ENCODE results near the gene LRRC32. TPM values are rescaled to one million over a fixed set of nuclear protein-coding genes. Genes with fewer than 3 reads are reported as not detected.

The LRRC32 gene
- total RNA-seq, 1 experiment from 2014 or later, result 0.46 TPM

GRCh38 chr11:76655501-76656049, 15.0 kb downstream of the LRRC32 start:
- no peak overlapping the region for H3K4ac ChIP-seq (ENCODE audit: low read depth, low read length)
- Mint-ChIP-seq H3K4me3 (no peak overlapping the region), H3K9me3 (no peaks in the 10 kb centered on the region), H3K27me3 (ENCODE audit: low read depth) (peaks cover 2% of the 10 kb centered on the region), H3K4me1 (peaks cover 11 to 29% of the 10 kb centered on the region in 2 experiments), H3K36me3 (ENCODE audit: insufficient read depth in 1 of 3, low read depth in 3 of 3) (no peaks in the 10 kb centered on the region), H3K27ac (peak overlapping the region in 1 of 3 experiments; percentile 62; a peak in 1 of 7 replicates)
- no peak overlapping the region for H2BK5ac ChIP-seq (ENCODE audit: insufficient read length, low read length)
- H3K9ac ChIP-seq (ENCODE audit: extremely low read depth, insufficient read length, low read length), result no peak overlapping the region
- no peaks in the 10 kb centered on the region for H3K9me3 ChIP-seq (ENCODE audit: control insufficient read depth, low read depth, low read length)
- H2AFZ ChIP-seq (ENCODE audit: low read length), result no peak overlapping the region
- no peak overlapping the region; the same call in 1 of the 2 replicates for H2BK15ac ChIP-seq (ENCODE audit: low read depth, low read length)
- no peak overlapping the region for H2BK120ac ChIP-seq (ENCODE audit: low read depth, low read length, poor library complexity, severe bottlenecking)
- H4K8ac ChIP-seq (replicated peaks; ENCODE audit: insufficient read length, low read depth, low read length), result no peak overlapping the region
- H3K79me1 ChIP-seq (ENCODE audit: insufficient read depth, low read depth, low read length, poor library complexity, severe bottlenecking), result no peaks in the 10 kb centered on the region
- H3K4me2 ChIP-seq (ENCODE audit: insufficient read depth, insufficient read length, low read length), result no peak overlapping the region
- H4K91ac ChIP-seq (ENCODE audit: insufficient read length, low read depth, low read length), result no peak overlapping the region
- H3K14ac ChIP-seq (ENCODE audit: insufficient read depth, low read length), result no peak overlapping the region
- no peak overlapping the region for H3T11ph ChIP-seq (ENCODE audit: low read length)
- no peaks in the 10 kb centered on the region for H3K27me3 ChIP-seq (ENCODE audit: insufficient read depth, low read length)
- no peaks in the 10 kb centered on the region for H3K79me2 ChIP-seq (ENCODE audit: insufficient read depth, low read length)
- H3K23ac ChIP-seq (ENCODE audit: insufficient read length, low read depth, low read length), result no peak overlapping the region
- no peaks in the 10 kb centered on the region for H3K23me2 ChIP-seq (ENCODE audit: insufficient read length, low read depth, low read length, poor library complexity, severe bottlenecking)
- no peak for TF ChIP-seq CTCF (conservative IDR thresholded peaks at IDR 0.05)
- H2BK20ac ChIP-seq (ENCODE audit: low read depth, low read length, poor library complexity, severe bottlenecking), result no peak overlapping the region
- H3K56ac ChIP-seq (ENCODE audit: insufficient read length, low read depth, low read length), result no peak overlapping the region
- H4K20me1 ChIP-seq (ENCODE audit: control insufficient read depth, insufficient read depth, insufficient read length), result no peaks in the 10 kb centered on the region
- no peak overlapping the region for H4K5ac ChIP-seq (ENCODE audit: insufficient read length, low read depth, low read length)
- DNase-seq, result peak; percentile 26
- no peak overlapping the region for H2AK5ac ChIP-seq (ENCODE audit: insufficient read length, low read length)
- no CpG with 5 or more reads among the region's 15 CpGs for WGBS (ENCODE audit: extremely low coverage, insufficient read length, low lambda C conversion rate)
- H3K4me1 ChIP-seq (ENCODE audit: insufficient read depth, low read length), result no peaks in the 10 kb centered on the region
- no peak overlapping the region for H3K18ac ChIP-seq (ENCODE audit: insufficient read length, low read depth, low read length)
- no peak overlapping the region for H2BK12ac ChIP-seq (ENCODE audit: insufficient read length, low read depth, low read length)
- H3K27ac ChIP-seq (ENCODE audit: insufficient read length, low read depth, low read length), result no peak overlapping the region

Data from H9 (cell line).